IPS-15b (cell line): Measurements from ENCODE around the gene RBBP5.

ENCODE experiments used
- H3K27me3 ChIP-seq: one replicate; pipeline ENCODE4 v1.6.1; 2013; ENCODE audit warnings: low read length; ENCODE audit not compliant: control insufficient read depth, insufficient read depth
- H3K36me3 ChIP-seq: one replicate; pipeline ENCODE4 v1.6.1; 2013; ENCODE audit warnings: low read length; ENCODE audit not compliant: control insufficient read depth, insufficient read depth
- H3K4me1 ChIP-seq: one replicate; pipeline ENCODE4 v1.6.1; 2013; ENCODE audit warnings: mild to moderate bottlenecking, low read length; ENCODE audit not compliant: control insufficient read depth, insufficient read depth
- H3K4me3 ChIP-seq: one replicate; pipeline ENCODE4 v1.5.1; 2013; ENCODE audit warnings: low read depth, low read length
- H3K9ac ChIP-seq: one replicate; pipeline ENCODE4 v1.6.1; 2013; ENCODE audit warnings: low read depth, mild to moderate bottlenecking, low read length
- H3K9me3 ChIP-seq: one replicate; pipeline ENCODE4 v1.6.1; 2013; ENCODE audit warnings: mild to moderate bottlenecking, low read length; ENCODE audit not compliant: control insufficient read depth, insufficient read depth

Gene RBBP5

DNA sequence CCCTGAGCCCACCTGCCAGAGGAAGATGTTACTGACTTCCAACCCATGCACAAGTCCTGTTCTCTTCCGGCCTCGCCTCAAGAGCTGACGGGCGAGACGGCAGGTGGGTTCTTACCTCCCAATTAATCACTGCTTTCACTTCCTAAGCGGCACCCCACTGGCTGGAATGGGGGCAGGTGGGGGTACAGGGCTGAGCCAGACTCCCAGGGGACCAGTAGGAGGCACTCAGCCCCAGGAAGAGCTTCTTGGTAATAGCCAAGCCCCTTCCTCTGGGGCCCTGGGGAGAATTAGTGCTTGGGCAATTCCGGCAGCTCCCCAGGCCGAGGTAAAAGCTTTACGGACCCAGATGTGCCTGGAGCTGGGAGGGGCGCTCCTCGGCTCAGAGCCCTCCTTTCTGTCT is 69.1 kb downstream of the RBBP5 start:
- no peak overlapping the region for H3K9ac ChIP-seq
- no peaks in the 10 kb centered on the region for H3K4me1 ChIP-seq
- H3K27me3 ChIP-seq: no peaks in the 10 kb centered on the region
- no peak overlapping the region for H3K4me3 ChIP-seq
- H3K9me3 ChIP-seq: no peaks in the 10 kb centered on the region
- no peaks in the 10 kb centered on the region for H3K36me3 ChIP-seq

DNA sequence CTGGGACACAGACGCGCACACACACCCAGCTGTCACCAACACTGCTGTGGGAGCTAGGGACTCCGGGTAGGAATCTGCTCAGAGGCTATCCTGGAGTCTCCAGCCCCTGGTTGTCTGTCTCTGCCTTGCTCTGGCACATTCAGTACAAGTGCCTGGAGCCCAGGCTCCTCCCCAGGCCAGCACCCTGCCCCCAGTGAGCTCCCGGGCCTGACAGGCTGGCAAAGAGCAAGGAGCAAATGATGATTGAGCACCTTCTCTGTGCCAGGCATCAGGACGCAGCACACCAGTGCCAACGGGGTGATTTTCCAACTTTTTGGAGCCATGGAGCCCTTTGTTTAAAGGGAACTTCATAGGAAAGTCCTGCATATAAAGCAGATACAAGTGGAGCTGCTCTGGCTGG is 72.3 kb downstream of the RBBP5 start:
- no peak overlapping the region for H3K4me3 ChIP-seq
- H3K36me3 ChIP-seq: no peaks in the 10 kb centered on the region
- peaks cover 11% of the 10 kb centered on the region for H3K4me1 ChIP-seq
- H3K9me3 ChIP-seq: no peaks in the 10 kb centered on the region
- H3K27me3 ChIP-seq: peaks cover 8% of the 10 kb centered on the region
- H3K9ac ChIP-seq: no peak overlapping the region

- peaks cover 19% of the 10 kb centered on the region for H3K27me3 ChIP-seq
- peaks cover 12% of the 10 kb centered on the region for H3K4me1 ChIP-seq
- no peak overlapping the region for H3K4me3 ChIP-seq
- no peak overlapping the region for H3K9ac ChIP-seq
- H3K9me3 ChIP-seq: no peaks in the 10 kb centered on the region
- no peaks in the 10 kb centered on the region for H3K36me3 ChIP-seq
These were observed 73.4 kb downstream of the RBBP5 start for GRCh38 chr1:205048382-205048781.

GRCh38 chr1:205047764-205048231 is 74.0 kb downstream of the RBBP5 start:
- Histone ChIP-seq H3K9ac (no peak overlapping the region), H3K4me3 (no peak overlapping the region), H3K4me1 (peaks cover 12% of the 10 kb centered on the region), H3K36me3 (no peaks in the 10 kb centered on the region), H3K9me3 (no peaks in the 10 kb centered on the region), H3K27me3 (peaks cover 22% of the 10 kb centered on the region)

GRCh38 chr1:205046870-205047269 is 74.9 kb downstream of the RBBP5 start:
- Histone ChIP-seq H3K9me3 (no peaks in the 10 kb centered on the region), H3K9ac (no peak overlapping the region), H3K4me3 (no peak overlapping the region), H3K36me3 (no peaks in the 10 kb centered on the region), H3K4me1 (peaks cover 12% of the 10 kb centered on the region), H3K27me3 (peaks cover 31% of the 10 kb centered on the region)

GRCh38 chr1:205045146-205045545 is 76.6 kb downstream of the RBBP5 start:
- H3K27me3 ChIP-seq: peaks cover 42% of the 10 kb centered on the region
- H3K36me3 ChIP-seq: no peaks in the 10 kb centered on the region
- H3K4me3 ChIP-seq: no peak overlapping the region
- no peak overlapping the region for H3K9ac ChIP-seq
- H3K9me3 ChIP-seq: no peaks in the 10 kb centered on the region
- H3K4me1 ChIP-seq: peaks cover 12% of the 10 kb centered on the region

DNA sequence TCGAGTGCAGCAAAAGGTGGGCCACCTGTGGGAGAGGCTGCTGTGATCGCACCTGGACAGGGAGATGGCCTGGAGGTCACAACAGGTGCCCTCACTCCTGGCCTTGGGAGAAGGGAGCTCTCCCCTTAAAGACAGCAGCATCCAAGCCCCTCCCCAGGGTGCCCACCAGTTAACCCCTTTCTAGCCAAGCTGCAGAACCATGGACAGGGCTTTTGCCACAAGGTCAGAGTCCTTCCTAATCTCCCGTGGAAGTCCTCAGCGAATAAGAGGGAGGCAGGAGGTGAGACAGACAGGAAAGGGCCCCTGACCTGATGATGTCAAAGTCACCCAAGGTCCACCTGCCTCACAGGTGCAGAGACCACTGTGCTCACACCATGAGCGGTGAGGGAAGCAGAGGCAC is 77.0 kb downstream of the RBBP5 start:
- H3K4me1 ChIP-seq: peaks cover 12% of the 10 kb centered on the region
- no peak overlapping the region for H3K9ac ChIP-seq
- no peaks in the 10 kb centered on the region for H3K36me3 ChIP-seq
- H3K27me3 ChIP-seq: peaks cover 42% of the 10 kb centered on the region
- H3K9me3 ChIP-seq: no peaks in the 10 kb centered on the region
- no peak overlapping the region for H3K4me3 ChIP-seq

DNA sequence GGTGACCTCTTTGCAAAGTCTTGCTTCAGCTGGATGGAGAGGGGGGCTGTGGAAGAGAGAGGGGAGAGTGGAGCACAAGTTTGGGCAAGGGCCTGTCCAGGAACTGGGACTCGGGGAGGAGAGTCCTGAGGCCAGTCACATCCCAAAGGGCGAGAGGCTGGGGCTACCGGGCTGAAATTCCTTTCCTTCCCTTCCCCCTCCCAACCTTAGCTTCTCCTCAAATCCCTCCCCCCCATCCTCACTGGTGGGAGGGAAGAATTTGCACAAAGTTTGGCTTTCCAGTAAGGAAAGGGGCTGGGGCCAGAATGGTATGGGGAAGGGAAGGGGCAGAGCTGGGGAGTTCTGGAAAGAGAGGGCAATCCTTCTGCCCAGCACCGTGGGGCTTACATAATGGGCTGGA is 77.9 kb downstream of the RBBP5 start:
- no peak overlapping the region for H3K4me3 ChIP-seq
- no peaks in the 10 kb centered on the region for H3K36me3 ChIP-seq
- no peaks in the 10 kb centered on the region for H3K9me3 ChIP-seq
- peaks cover 12% of the 10 kb centered on the region for H3K4me1 ChIP-seq
- H3K9ac ChIP-seq: peak overlapping the region; percentile 6
- peaks cover 42% of the 10 kb centered on the region for H3K27me3 ChIP-seq

GRCh38 chr1:205042911-205043806 is 78.6 kb downstream of the RBBP5 start, which contains the start of gene CNTN2:
TSS of gene CNTN2 (plus strand) at chr1:205043212. CDS start at chr1:205053186, 9,974 bp downstream.
- Histone ChIP-seq H3K4me3 (peak within 1 kb of the TSS; percentile 20), H3K27me3 (peaks cover 42% of the 10 kb centered on the region), H3K36me3 (no peaks in the 10 kb centered on the region), H3K9me3 (no peaks in the 10 kb centered on the region), H3K4me1 (peaks cover 12% of the 10 kb centered on the region), H3K9ac (peak within 1 kb of the TSS; percentile 6)

DNA sequence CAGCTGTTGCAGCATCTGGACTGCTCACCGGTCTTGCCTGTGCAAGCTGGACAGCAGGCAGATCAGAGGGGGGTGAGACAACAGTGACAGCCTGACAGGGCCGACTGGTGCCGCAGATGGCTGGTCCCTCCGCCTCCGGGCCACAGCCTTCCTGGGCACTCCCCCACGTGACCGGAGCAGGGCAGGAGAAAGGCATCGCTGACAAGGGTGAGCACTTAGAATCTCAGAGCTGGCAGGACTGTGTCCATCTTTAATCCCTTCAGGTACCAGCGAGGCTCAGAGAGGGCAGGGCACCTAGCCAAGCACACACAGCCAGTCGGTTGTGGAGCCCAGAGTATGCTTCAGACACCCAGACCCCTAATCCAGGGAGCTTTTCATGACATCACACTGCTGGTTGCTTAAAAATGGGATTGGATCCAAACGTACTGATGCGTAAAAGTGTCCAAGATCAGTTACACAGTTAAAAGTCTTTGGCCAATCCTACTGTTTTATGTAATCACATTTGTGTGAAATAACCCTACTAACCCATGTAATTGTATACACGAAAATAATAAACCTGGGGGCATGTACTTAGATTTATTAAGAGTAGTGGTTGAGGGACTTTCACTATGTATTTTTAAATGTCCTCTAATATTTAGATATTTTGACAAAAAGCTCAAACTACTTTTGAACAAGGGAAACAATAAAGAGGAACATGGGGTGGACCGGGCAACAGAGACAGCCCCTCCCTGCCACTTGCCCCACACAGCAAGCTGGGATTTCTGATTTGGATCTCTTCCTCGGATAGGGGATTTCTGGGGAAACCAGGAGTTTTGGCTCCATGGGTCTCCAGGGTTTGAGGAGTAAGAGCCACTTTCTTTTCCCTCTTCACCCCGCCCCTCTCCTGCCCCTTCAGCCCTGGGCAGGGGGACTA is 79.5 kb downstream of the RBBP5 start:
- H3K4me1 ChIP-seq: peaks cover 12% of the 10 kb centered on the region

GRCh38 chr1:205041001-205041715 is 80.6 kb downstream of the RBBP5 start:
- peaks cover 37% of the 10 kb centered on the region for H3K27me3 ChIP-seq
- H3K4me3 ChIP-seq: no peak overlapping the region
- no peaks in the 10 kb centered on the region for H3K36me3 ChIP-seq
- H3K9ac ChIP-seq: no peak overlapping the region
- no peaks in the 10 kb centered on the region for H3K9me3 ChIP-seq
- H3K4me1 ChIP-seq: peaks cover 12% of the 10 kb centered on the region

More for the DNA sequence above, 79.5 kb downstream of the RBBP5 start:
- Histone ChIP-seq H3K4me3 (no peak overlapping the region), H3K27me3 (peaks cover 42% of the 10 kb centered on the region), H3K36me3 (no peaks in the 10 kb centered on the region), H3K9me3 (no peaks in the 10 kb centered on the region), H3K9ac (no peak overlapping the region)
